Activated CD8-positive, alpha-beta memory T cell treated with anti-CD3 and anti-CD28 coated beads for 1 hour (primary cell): Measurements from ENCODE around the gene CD274.
"Not testable (repeated sequence)": the region's sequence is repeated elsewhere in the genome, so short reads cannot be mapped to it uniquely, and the experiment has no call there.

ENCODE experiments used
- DNase-seq, 2 donors: peaks; one replicate each; pipeline ENCODE4 v3.0.0-alpha.2; 2020; ENCODE audit warnings: low read depth in 1 of 2; ENCODE audit errors: extremely low read depth in 1 of 2

CD274 gene

GRCh38 chr9:5493679-5494511, 43.6 kb downstream of the CD274 start:
- no peak for DNase-seq

DNA sequence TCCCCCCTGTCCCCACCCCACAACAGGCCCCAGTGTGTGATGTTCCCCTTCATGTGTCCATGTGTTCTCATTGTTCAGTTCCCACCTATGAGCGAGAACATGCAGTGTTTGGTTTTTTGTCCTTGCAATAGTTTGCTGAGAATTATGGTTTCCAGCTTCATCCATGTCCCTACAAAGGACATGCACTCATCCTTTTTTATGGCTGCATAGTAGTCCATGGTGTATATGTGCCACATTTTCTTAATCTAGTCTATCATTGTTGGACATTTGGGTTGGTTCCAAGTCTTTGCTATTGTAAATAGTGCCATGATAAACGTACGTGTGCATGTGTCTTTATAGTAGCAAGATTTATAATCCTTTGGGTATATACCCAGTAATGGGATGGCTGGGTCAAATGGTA, 44.4 kb downstream of the CD274 start:
- DNase-seq: not testable (repeated sequence)

GRCh38 chr9:5499157-5499556, 48.8 kb downstream of the CD274 start:
- no peak for DNase-seq

GRCh38 chr9:5499889-5500398, 49.6 kb downstream of the CD274 start:
- DNase-seq: no peak

- no peak for DNase-seq
Observed at GRCh38 chr9:5500441-5501235, 50.3 kb downstream of the CD274 start.

GRCh38 chr9:5502553-5502952, 52.2 kb downstream of the CD274 start:
- DNase-seq: no peak

- no peak for DNase-seq
Observed at GRCh38 chr9:5509573-5509972, 59.2 kb downstream of the CD274 start.

GRCh38 chr9:5510360-5510931, 60.1 kb downstream of the CD274 start, which contains the start of gene PDCD1LG2:
Gene PDCD1LG2, plus strand, starts transcription at chr9:5510531. Its CDS starts 12,016 bp downstream, at chr9:5522547.
- no peak for DNase-seq

DNA sequence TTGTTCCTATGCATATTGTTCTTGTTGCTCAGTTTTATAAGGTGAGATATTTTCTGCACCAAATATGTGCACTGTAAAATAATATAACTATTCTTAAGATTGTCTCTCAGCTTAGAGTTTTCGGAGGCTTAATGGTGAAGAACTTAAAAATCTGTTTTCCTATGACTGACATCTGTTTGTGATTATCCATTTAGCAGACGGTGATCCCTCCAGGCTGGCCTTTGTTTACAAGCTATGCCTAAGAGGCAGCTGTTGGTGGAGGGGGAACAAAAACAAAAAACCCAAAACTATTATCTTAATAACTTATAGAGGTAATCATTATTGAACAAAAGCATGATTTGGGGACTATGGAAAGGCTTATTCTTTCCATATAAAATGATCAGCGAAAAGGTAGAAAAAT, 60.6 kb downstream of the CD274 start:
- no peak for DNase-seq

DNA sequence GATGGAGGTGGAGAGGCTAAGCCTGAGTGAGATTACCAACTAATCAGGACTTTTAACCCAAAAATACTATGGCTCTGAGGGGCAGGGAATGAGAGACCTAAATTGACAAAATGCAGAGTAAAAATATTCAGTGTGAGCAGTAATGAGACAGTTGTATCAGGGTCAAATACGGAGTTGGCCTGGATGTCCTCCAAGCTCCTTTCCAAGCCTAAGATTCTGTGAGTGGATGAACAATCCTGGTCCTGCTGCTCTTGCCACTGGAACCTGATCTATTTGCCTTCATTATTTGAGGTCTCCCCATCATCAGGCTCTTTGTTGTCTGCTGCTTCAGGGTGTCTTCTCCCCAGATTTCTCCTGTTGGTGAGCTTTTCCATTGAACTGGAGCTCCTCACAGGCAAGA, 61.1 kb downstream of the CD274 start:
- DNase-seq: no peak

DNA sequence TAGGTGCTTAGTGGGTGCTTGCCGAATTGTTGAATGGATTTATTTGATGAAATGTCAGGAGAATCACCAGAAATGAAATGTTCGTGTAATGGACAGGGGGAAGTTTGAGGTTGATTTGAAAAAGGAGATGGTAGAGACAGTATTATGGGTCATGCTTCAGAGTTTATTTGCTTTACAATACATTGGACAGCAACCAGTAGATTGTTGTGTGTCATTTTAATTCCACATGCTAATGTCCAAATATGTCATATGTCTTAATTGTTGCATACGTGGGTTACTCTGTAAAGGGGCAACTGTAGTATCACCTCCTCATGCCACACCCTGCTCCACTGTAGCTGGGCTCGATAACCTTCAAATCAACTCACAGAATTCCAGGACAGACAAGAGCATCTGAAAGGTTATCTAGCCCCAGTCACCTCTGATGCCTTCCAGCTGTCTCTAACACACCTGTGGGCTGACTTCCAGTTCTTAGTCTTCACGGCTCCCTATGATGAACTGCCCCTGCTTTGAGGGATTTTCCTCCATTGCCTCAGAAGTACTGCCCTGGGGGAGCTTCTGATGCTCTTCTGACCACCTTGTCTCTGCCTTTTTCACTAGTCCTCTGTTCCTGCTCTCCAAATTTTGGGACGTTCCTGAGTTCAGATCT, 61.7 kb downstream of the CD274 start:
- DNase-seq: no peak

- no peak for DNase-seq
Observed at GRCh38 chr9:5512658-5513452, 62.5 kb downstream of the CD274 start.

DNA sequence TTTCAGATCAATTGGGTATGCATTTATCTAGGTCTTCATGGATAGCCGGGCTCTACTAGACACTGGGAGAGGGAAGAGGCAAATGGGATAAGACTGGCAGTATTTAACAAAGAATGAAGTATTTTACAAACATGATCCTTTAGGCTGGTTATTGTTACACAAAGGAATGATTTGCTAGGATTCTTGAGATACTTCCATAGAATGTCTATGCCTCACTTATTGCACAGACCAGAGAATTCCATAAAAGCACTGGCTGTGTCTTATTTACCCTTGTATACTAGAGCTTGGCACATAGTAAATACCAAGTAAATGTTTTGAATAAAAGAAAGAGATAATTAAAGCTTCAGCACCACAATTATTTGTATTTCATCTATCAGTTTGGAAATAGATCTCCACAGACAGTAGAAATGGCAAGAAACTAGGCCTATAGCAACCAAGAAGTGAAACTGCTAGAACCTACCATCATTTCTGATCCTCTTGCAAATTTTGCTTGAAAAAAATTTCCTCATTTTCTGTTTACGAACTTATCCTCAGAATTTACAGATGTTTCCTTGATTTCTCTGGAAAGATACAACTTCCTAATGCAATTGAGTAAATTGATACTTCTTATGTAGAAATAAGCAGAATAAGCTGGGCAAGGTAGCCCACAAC, 63.7 kb downstream of the CD274 start:
- DNase-seq: no peak

GRCh38 chr9:5514617-5515260, 64.4 kb downstream of the CD274 start:
- DNase-seq: no peak

GRCh38 chr9:5515261-5515650, 64.9 kb downstream of the CD274 start:
- DNase-seq: no peak

DNA sequence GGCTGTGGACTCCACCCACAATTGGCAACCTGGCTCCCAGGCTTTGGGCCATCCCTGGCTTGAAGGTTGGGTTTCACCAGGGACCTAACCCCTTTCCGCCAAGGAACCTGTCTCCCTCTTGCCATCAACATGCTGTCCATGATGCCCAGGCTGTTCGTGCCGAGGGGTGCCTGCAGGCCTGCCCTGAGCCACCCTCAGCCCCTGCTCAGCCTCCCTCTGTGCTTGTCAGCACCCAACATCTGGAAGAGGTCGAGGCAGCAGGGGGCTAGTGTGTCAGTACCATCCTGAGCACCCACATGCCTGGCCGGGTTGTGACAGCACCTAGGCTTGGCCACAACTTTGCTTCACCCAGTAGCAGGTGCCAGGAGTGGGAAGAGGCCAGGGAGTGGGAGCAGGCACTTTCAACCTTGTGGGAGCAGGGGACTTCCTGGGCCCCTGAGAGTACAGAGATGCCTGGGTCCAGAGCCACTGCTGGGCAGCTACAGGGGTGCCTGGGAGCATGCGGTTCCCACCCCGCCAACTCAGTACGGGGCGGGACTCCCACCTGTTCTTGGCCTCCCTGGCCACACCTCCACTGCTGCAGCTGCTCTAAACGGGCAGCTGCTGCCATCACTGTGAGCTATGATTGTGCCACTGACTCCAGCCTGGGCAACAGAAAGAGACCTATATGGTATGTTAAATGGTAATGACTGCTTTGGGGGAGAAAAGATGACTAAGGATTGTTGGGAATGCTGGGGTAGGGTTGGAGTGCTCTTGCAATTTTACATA, 66.3 kb downstream of the CD274 start:
- no peak for DNase-seq

- no peak for DNase-seq
Observed at GRCh38 chr9:5518171-5518936, 68.0 kb downstream of the CD274 start.

DNA sequence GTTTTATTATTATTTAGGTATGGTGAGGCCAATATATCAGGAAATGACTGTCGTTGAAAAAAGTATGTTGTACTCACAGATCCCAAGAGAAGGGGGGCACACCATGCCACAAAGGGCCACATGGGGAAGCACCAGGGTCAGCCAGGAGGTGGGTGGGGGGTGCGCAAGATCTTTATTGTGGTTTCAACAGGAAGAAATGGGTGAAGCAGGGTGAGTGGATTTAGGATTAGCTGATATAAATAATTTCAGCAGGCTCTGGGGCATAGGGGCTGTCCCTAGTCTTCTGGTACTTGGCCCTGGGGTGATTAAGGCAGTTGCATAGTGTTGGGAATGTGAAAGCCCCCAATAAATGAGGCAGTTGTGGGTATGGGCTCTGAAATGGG, 68.6 kb downstream of the CD274 start:
- no peak for DNase-seq
